Measurements from ENCODE around the gene PLCG1.
"Not testable (repeated sequence)": the region's sequence is repeated elsewhere in the genome, so short reads cannot be mapped to it uniquely, and the experiment has no call there.

Gene PLCG1

GRCh38 chr20:41125530-41126457 lies 11.5 kb upstream of the PLCG1 start:
- no peak for DNase-seq

- no peak for DNase-seq
Measured at GRCh38 chr20:41126719-41127118, 10.6 kb upstream of the PLCG1 start.

GRCh38 chr20:41128317-41128716 lies 9.0 kb upstream of the PLCG1 start:
- DNase-seq = not testable (repeated sequence)

- no peak for DNase-seq
Measured at GRCh38 chr20:41131594-41132387, 5.6 kb upstream of the PLCG1 start.

- not testable (repeated sequence) for DNase-seq
Measured at GRCh38 chr20:41132388-41132775, 5.0 kb upstream of the PLCG1 start.

GRCh38 chr20:41133709-41134361 lies 3.5 kb upstream of the PLCG1 start:
- DNase-seq = peak; percentile 58

GRCh38 chr20:41134362-41135186 lies 2.8 kb upstream of the PLCG1 start:
- DNase-seq = no peak

- peak; percentile 65 for DNase-seq
Measured at GRCh38 chr20:41135187-41135887, 2.0 kb upstream of the PLCG1 start.

- no peak for DNase-seq
Measured at GRCh38 chr20:41135888-41136679, 1.3 kb upstream of the PLCG1 start.

GRCh38 chr20:41137614-41138474 lies 501 bp downstream of the PLCG1 start:
- no peak for DNase-seq

GRCh38 chr20:41138475-41139226 lies 1.3 kb downstream of the PLCG1 start:
- DNase-seq = no peak

- DNase-seq = no peak
Measured at GRCh38 chr20:41139227-41140093, 2.1 kb downstream of the PLCG1 start.

- no peak for DNase-seq
Measured at GRCh38 chr20:41140226-41141133, 3.1 kb downstream of the PLCG1 start.

- peak; percentile 30 for DNase-seq
Measured at GRCh38 chr20:41141153-41141815, 3.9 kb downstream of the PLCG1 start.

GRCh38 chr20:41142245-41142644 lies 4.9 kb downstream of the PLCG1 start:
- DNase-seq = peak; percentile 32

GRCh38 chr20:41142919-41143318 lies 5.6 kb downstream of the PLCG1 start:
- DNase-seq = peak; percentile 36
